ENCODE results near the gene CCNL2. TPM values are rescaled to one million over a fixed set of nuclear protein-coding genes. Genes with fewer than 3 reads are reported as not detected.

The CCNL2 gene
- total RNA-seq, 1 experiment from 2014 or later = 206 TPM

- no TSS peak for BruUV-seq (replicated peaks)
- CTCF ChIA-PET = no interaction called here
- intact Hi-C loops (cut with micrococcal nuclease; ENCODE audit: unreplicated experiment) = no loop called here
These were observed 17.8 kb downstream of the CCNL2 start for GRCh38 chr1:1381294-1381693.

GRCh38 chr1:1380860-1381259, 18.3 kb downstream of the CCNL2 start:
- Histone ChIP-seq H3K9me3 (ENCODE audit: low read depth, low read length, poor library complexity, severe bottlenecking) (no peaks in the 10 kb centered on the region), H3K36me3 (ENCODE audit: insufficient read depth, low read length, poor library complexity, severe bottlenecking) (peaks cover 4% of the 10 kb centered on the region), H3K4me3 (ENCODE audit: low read depth, low read length, poor library complexity, severe bottlenecking) (no peak overlapping the region), H3K27ac (ENCODE audit: low read depth, low read length, poor library complexity, severe bottlenecking) (no peak overlapping the region), H3K4me1 (ENCODE audit: insufficient read depth, low read length, poor library complexity, severe bottlenecking) (no peaks in the 10 kb centered on the region), H3K27me3 (replicated peaks; ENCODE audit: insufficient read depth, low read depth, low read length, poor library complexity) (no peaks in the 10 kb centered on the region)
- ChIA-PET CTCF (no interaction called here), POLR2A (ENCODE audit: low non-redundant PET) (no interaction called here)
- intact Hi-C loops (cut with micrococcal nuclease; ENCODE audit: unreplicated experiment) = no loop called here
- BruUV-seq (replicated peaks) = no TSS peak
- TF ChIP-seq EZH2 (IDR thresholded peaks at IDR 0.05; ENCODE audit: borderline replicate concordance, low read depth, low read length, poor library complexity, severe bottlenecking) (no peak), CTCF (conservative IDR thresholded peaks at IDR 0.05; ENCODE audit: low read depth, low read length) (no peak)
- no peak for DNase-seq (ENCODE audit: low spot score)

More at GRCh38 chr1:1381294-1381693, 17.8 kb downstream of the CCNL2 start:
- Histone ChIP-seq H3K27me3 (replicated peaks; ENCODE audit: insufficient read depth, low read depth, low read length, poor library complexity) (no peaks in the 10 kb centered on the region), H3K36me3 (ENCODE audit: insufficient read depth, low read length, poor library complexity, severe bottlenecking) (peaks cover 8% of the 10 kb centered on the region), H3K27ac (ENCODE audit: low read depth, low read length, poor library complexity, severe bottlenecking) (no peak overlapping the region), H3K4me3 (ENCODE audit: low read depth, low read length, poor library complexity, severe bottlenecking) (no peak overlapping the region), H3K9me3 (ENCODE audit: low read depth, low read length, poor library complexity, severe bottlenecking) (no peaks in the 10 kb centered on the region), H3K4me1 (ENCODE audit: insufficient read depth, low read length, poor library complexity, severe bottlenecking) (no peaks in the 10 kb centered on the region)
- TF ChIP-seq EZH2 (IDR thresholded peaks at IDR 0.05; ENCODE audit: borderline replicate concordance, low read depth, low read length, poor library complexity, severe bottlenecking) = no peak
- TF ChIP-seq CTCF (conservative IDR thresholded peaks at IDR 0.05; ENCODE audit: low read depth, low read length) = no peak
- DNase-seq (ENCODE audit: low spot score) = no peak
- POLR2A ChIA-PET (ENCODE audit: low non-redundant PET) = no interaction called here

- no peak for TF ChIP-seq CTCF (conservative IDR thresholded peaks at IDR 0.05; ENCODE audit: low read depth, low read length)
- no peak for TF ChIP-seq EZH2 (IDR thresholded peaks at IDR 0.05; ENCODE audit: borderline replicate concordance, low read depth, low read length, poor library complexity, severe bottlenecking)
- POLR2A ChIA-PET (ENCODE audit: low non-redundant PET) = interaction anchor here (0.6 kb wide), 1 partner anchor 253 kb away, joined by 5 read pairs; no protein-coding TSS in a partner anchor
- BruUV-seq (replicated peaks) = no TSS peak
- Histone ChIP-seq H3K36me3 (ENCODE audit: insufficient read depth, low read length, poor library complexity, severe bottlenecking) (no peaks in the 10 kb centered on the region), H3K9me3 (ENCODE audit: low read depth, low read length, poor library complexity, severe bottlenecking) (no peaks in the 10 kb centered on the region), H3K27me3 (replicated peaks; ENCODE audit: insufficient read depth, low read depth, low read length, poor library complexity) (no peaks in the 10 kb centered on the region), H3K27ac (ENCODE audit: low read depth, low read length, poor library complexity, severe bottlenecking) (no peak overlapping the region), H3K4me1 (ENCODE audit: insufficient read depth, low read length, poor library complexity, severe bottlenecking) (peaks cover 10% of the 10 kb centered on the region), H3K4me3 (ENCODE audit: low read depth, low read length, poor library complexity, severe bottlenecking) (no peak overlapping the region)
- CTCF ChIA-PET = interaction anchor here (0.6 kb wide), 1 partner anchor 25 kb away, joined by 3 read pairs; no protein-coding TSS in a partner anchor
- intact Hi-C loops (cut with micrococcal nuclease; ENCODE audit: unreplicated experiment) = loop anchor here (10.0 kb wide), 1 partner anchor 263 kb away; the partner anchor contains the start of gene C1orf159
- DNase-seq (ENCODE audit: low spot score) = no peak
These were observed 21.5 kb downstream of the CCNL2 start for GRCh38 chr1:1377540-1378205.
